Measurements from ENCODE around the gene CCDC12.

CCDC12 gene

DNA sequence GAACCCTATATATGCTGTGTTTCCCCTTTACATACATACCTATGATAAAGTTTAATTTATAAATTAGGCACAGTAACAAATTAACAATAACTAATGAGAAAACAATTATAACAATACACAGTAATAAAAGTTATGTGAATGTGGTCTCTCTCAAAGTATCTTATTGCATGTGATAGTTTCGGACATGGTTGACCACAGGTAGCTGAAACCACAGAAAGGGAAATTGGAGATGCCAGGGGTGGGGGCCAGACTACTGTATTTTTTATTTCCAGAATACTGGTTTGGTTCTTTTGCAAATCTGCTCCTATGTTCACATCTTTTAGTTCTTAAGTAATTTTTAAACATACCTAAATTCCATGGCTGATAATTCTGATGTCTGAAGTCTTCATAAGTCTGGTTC, 58.3 kb downstream of the CCDC12 start:
- Histone ChIP-seq H3K27me3 (ENCODE audit: insufficient read depth, insufficient read length) (no peaks in the 10 kb centered on the region), H3K9me3 (ENCODE audit: insufficient read depth, low read length) (peaks cover 22% of the 10 kb centered on the region), H3K36me3 (ENCODE audit: insufficient read depth, insufficient read length, low read length) (peaks cover 76% of the 10 kb centered on the region), H3K9ac (ENCODE audit: insufficient read length, low read depth) (no peak overlapping the region), H3K4me1 (ENCODE audit: insufficient read depth, insufficient read length) (no peaks in the 10 kb centered on the region), H3K4me3 (ENCODE audit: insufficient read length, low read depth) (no peak overlapping the region)
- TF ChIP-seq SUZ12 (IDR thresholded peaks at IDR 0.05; ENCODE audit: extremely low read depth, insufficient read depth, insufficient read length) = no peak
- no peak for TF ChIP-seq ZNF274 (IDR thresholded peaks at IDR 0.05; ENCODE audit: low read depth, low read length)
- TF ChIP-seq YY1 (IDR thresholded peaks at IDR 0.05; ENCODE audit: insufficient read depth, insufficient read length) = no peak
- no peak for DNase-seq (ENCODE audit: low read depth, low spot score)

DNA sequence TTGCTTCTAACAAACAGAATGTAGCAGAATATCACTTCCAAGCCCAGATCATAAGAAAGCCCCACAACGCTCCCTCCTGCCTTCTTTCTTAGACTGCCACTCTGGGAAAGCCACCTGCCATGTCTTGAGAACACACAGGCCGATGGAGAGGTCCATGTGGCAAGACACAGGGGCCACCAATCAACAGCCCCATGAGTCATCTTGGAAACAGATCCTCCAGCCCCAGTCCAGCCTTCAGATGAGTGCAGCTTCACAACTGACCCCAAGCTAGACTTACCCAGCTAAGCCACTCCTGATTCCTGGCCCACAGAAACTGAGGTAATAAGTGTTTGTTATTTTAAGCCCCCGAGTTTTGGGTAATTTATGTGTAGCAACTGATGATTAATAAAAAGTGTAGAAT, 59.3 kb downstream of the CCDC12 start:
- no peak for DNase-seq (ENCODE audit: low read depth, low spot score)
- H3K9ac ChIP-seq (ENCODE audit: insufficient read length, low read depth) = no peak overlapping the region
- H3K9me3 ChIP-seq (ENCODE audit: insufficient read depth, low read length) = peaks cover 22% of the 10 kb centered on the region
- no peaks in the 10 kb centered on the region for H3K4me1 ChIP-seq (ENCODE audit: insufficient read depth, insufficient read length)
- peaks cover 67% of the 10 kb centered on the region for H3K36me3 ChIP-seq (ENCODE audit: insufficient read depth, insufficient read length, low read length)
- H3K27me3 ChIP-seq (ENCODE audit: insufficient read depth, insufficient read length) = no peaks in the 10 kb centered on the region
- H3K4me3 ChIP-seq (ENCODE audit: insufficient read length, low read depth) = no peak overlapping the region
- TF ChIP-seq YY1 (IDR thresholded peaks at IDR 0.05; ENCODE audit: insufficient read depth, insufficient read length) (no peak), SUZ12 (IDR thresholded peaks at IDR 0.05; ENCODE audit: extremely low read depth, insufficient read depth, insufficient read length) (no peak), ZNF274 (IDR thresholded peaks at IDR 0.05; ENCODE audit: low read depth, low read length) (no peak)

DNA sequence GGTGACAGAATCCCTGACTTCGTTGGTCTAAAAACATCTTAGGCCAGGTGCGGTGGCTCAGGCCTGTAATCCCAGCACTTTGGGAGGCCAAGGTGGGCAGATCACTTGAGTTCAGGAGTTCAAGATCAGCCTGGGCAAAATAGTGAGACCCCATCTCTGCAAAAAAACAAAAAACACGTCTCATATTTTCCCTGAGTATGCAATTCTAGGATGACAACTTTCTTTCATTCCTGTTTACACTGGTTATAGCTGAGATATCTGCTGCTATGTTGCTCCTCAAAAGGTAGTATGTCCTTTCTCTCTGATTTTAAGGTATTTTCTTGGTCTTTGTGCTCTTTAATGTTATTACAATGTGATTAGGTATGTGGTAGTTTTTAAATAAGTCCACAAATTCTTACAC, 59.7 kb downstream of the CCDC12 start:
- H3K27me3 ChIP-seq (ENCODE audit: insufficient read depth, insufficient read length) = no peaks in the 10 kb centered on the region
- no peaks in the 10 kb centered on the region for H3K4me1 ChIP-seq (ENCODE audit: insufficient read depth, insufficient read length)
- peaks cover 62% of the 10 kb centered on the region for H3K36me3 ChIP-seq (ENCODE audit: insufficient read depth, insufficient read length, low read length)
- peaks cover 22% of the 10 kb centered on the region for H3K9me3 ChIP-seq (ENCODE audit: insufficient read depth, low read length)
- DNase-seq (ENCODE audit: low read depth, low spot score) = no peak
- TF ChIP-seq YY1 (IDR thresholded peaks at IDR 0.05; ENCODE audit: insufficient read depth, insufficient read length) (no peak), ZNF274 (IDR thresholded peaks at IDR 0.05; ENCODE audit: low read depth, low read length) (no peak), SUZ12 (IDR thresholded peaks at IDR 0.05; ENCODE audit: extremely low read depth, insufficient read depth, insufficient read length) (no peak)
- H3K4me3 ChIP-seq (ENCODE audit: insufficient read length, low read depth) = no peak overlapping the region
- H3K9ac ChIP-seq (ENCODE audit: insufficient read length, low read depth) = no peak overlapping the region

DNA sequence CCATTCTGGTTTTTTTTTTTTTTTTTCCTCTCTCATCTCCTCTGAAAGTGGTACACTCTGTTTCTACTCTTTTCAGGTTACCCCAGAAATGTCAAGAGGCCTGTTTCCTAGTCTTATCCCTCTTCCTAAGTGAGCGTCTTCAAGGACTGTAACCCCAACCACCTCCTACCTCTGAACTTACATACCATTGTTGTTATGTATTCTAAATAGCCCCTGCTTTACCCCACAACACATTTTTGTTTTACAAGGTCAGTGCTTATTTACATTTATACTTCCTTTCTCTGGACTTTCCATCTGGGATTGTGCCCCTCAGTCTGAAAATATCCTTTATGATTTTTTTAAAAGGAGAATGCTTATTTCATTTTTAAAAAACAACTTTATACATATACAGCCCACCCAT, 60.3 kb downstream of the CCDC12 start:
- Histone ChIP-seq H3K9ac (ENCODE audit: insufficient read length, low read depth) (no peak overlapping the region), H3K36me3 (ENCODE audit: insufficient read depth, insufficient read length, low read length) (peaks cover 57% of the 10 kb centered on the region)
- TF ChIP-seq YY1 (IDR thresholded peaks at IDR 0.05; ENCODE audit: insufficient read depth, insufficient read length) (no peak), SUZ12 (IDR thresholded peaks at IDR 0.05; ENCODE audit: extremely low read depth, insufficient read depth, insufficient read length) (no peak), ZNF274 (IDR thresholded peaks at IDR 0.05; ENCODE audit: low read depth, low read length) (no peak)

DNA sequence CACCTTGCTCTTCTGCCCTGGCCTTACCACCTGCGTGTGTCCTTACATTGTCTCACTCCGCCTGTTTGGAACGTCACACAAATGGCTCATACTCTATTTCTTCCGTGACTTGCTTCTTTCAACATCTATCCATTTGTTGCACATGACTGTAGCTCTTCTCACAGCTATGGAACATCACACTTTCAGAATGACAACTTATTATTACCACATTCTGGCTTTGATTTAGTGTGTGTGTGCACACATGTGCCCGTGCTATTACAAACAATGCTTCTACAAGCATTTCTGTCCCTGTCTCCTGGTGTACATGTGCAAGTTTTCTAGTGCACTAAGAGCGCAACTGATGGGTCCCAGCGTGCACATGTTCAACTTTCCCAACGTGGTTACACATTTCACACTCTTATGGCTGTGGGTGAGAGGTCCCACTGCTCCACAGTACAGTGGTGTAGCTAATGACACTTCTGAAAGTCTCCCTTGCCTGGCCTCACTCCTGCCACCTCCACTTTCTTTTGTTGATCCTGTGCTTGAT, 61.2 kb downstream of the CCDC12 start:
- DNase-seq (ENCODE audit: low read depth, low spot score) = no peak
- peaks cover 48% of the 10 kb centered on the region for H3K36me3 ChIP-seq (ENCODE audit: insufficient read depth, insufficient read length, low read length)
- H3K9ac ChIP-seq (ENCODE audit: insufficient read length, low read depth) = no peak overlapping the region
- H3K9me3 ChIP-seq (ENCODE audit: insufficient read depth, low read length) = peaks cover 22% of the 10 kb centered on the region
- no peaks in the 10 kb centered on the region for H3K27me3 ChIP-seq (ENCODE audit: insufficient read depth, insufficient read length)
- TF ChIP-seq ZNF274 (IDR thresholded peaks at IDR 0.05; ENCODE audit: low read depth, low read length) = no peak
- no peak for TF ChIP-seq SUZ12 (IDR thresholded peaks at IDR 0.05; ENCODE audit: extremely low read depth, insufficient read depth, insufficient read length)
- no peak for TF ChIP-seq YY1 (IDR thresholded peaks at IDR 0.05; ENCODE audit: insufficient read depth, insufficient read length)
- no peak overlapping the region for H3K4me3 ChIP-seq (ENCODE audit: insufficient read length, low read depth)
- H3K4me1 ChIP-seq (ENCODE audit: insufficient read depth, insufficient read length) = no peaks in the 10 kb centered on the region

More for the DNA sequence above, 60.3 kb downstream of the CCDC12 start:
- DNase-seq (ENCODE audit: low read depth, low spot score) = no peak
- Histone ChIP-seq H3K4me1 (ENCODE audit: insufficient read depth, insufficient read length) (no peaks in the 10 kb centered on the region), H3K9me3 (ENCODE audit: insufficient read depth, low read length) (peaks cover 22% of the 10 kb centered on the region), H3K4me3 (ENCODE audit: insufficient read length, low read depth) (no peak overlapping the region), H3K27me3 (ENCODE audit: insufficient read depth, insufficient read length) (no peaks in the 10 kb centered on the region)

DNA sequence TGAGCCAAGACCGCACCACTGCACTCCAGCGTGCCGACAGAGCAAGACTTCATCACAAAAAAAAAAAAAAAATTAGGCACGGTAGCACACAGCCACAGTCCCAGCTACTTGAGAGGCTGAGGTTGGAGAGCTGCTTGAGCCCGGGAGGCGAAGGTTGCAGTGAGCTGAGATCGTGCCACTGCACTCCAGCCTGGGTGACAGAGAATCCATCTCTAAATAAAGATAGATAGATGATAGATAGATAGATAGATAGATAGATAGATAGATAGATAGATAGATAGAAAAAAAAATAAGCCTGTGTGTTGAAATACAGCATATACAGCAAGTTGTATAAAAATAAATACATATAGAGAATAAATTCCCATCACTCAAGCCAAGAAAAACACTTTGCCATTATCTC, 61.7 kb downstream of the CCDC12 start:
- H3K4me3 ChIP-seq (ENCODE audit: insufficient read length, low read depth) = no peak overlapping the region
- peaks cover 42% of the 10 kb centered on the region for H3K36me3 ChIP-seq (ENCODE audit: insufficient read depth, insufficient read length, low read length)
- DNase-seq (ENCODE audit: low read depth, low spot score) = no peak
- no peaks in the 10 kb centered on the region for H3K27me3 ChIP-seq (ENCODE audit: insufficient read depth, insufficient read length)
- TF ChIP-seq YY1 (IDR thresholded peaks at IDR 0.05; ENCODE audit: insufficient read depth, insufficient read length) (no peak), ZNF274 (IDR thresholded peaks at IDR 0.05; ENCODE audit: low read depth, low read length) (no peak), SUZ12 (IDR thresholded peaks at IDR 0.05; ENCODE audit: extremely low read depth, insufficient read depth, insufficient read length) (no peak)
- no peak overlapping the region for H3K9ac ChIP-seq (ENCODE audit: insufficient read length, low read depth)
- peaks cover 22% of the 10 kb centered on the region for H3K9me3 ChIP-seq (ENCODE audit: insufficient read depth, low read length)
- peaks cover 3% of the 10 kb centered on the region for H3K4me1 ChIP-seq (ENCODE audit: insufficient read depth, insufficient read length)

DNA sequence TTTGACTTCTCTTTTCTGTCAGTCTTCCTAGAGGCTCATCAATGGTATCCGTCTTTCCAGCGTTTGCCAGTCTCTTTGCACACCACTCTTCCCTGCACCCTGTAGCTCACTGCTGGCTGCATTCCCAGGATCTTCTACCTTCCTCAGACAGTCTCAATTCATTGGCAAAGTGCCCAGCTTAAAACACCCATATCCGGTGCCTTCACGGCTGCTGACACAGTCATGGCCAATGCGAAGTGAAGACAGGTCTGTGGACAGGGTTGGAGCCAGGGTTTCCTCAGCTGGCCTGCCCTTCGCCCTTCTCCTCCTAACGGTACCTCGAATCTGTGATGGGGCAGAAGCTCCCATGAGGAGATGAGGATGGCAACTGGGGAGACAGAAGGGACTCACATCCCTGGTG, 62.9 kb downstream of the CCDC12 start:
- no peak for DNase-seq (ENCODE audit: low read depth, low spot score)
- H3K9me3 ChIP-seq (ENCODE audit: insufficient read depth, low read length) = peaks cover 16% of the 10 kb centered on the region
- H3K4me3 ChIP-seq (ENCODE audit: insufficient read length, low read depth) = no peak overlapping the region
- TF ChIP-seq ZNF274 (IDR thresholded peaks at IDR 0.05; ENCODE audit: low read depth, low read length) (no peak), SUZ12 (IDR thresholded peaks at IDR 0.05; ENCODE audit: extremely low read depth, insufficient read depth, insufficient read length) (no peak), YY1 (IDR thresholded peaks at IDR 0.05; ENCODE audit: insufficient read depth, insufficient read length) (no peak)
- H3K36me3 ChIP-seq (ENCODE audit: insufficient read depth, insufficient read length, low read length) = peaks cover 31% of the 10 kb centered on the region
- H3K9ac ChIP-seq (ENCODE audit: insufficient read length, low read depth) = no peak overlapping the region
- no peaks in the 10 kb centered on the region for H3K27me3 ChIP-seq (ENCODE audit: insufficient read depth, insufficient read length)
- peaks cover 11% of the 10 kb centered on the region for H3K4me1 ChIP-seq (ENCODE audit: insufficient read depth, insufficient read length)

Data from NT2/D1 (cell line).